Neural progenitor cell (in vitro differentiated cells): ENCODE results near the gene ZSCAN5B. TPM values are rescaled to one million over a fixed set of nuclear protein-coding genes. Genes with fewer than 3 reads are reported as not detected.
"Not testable (repeated sequence)": the region's sequence is repeated elsewhere in the genome, so short reads cannot be mapped to it uniquely, and the experiment has no call there.

Source experiments
- DNase-seq: peaks from one replicate; pipeline ENCODE4 v3.0.0-alpha.2; 2016; ENCODE audit warnings: low spot score
- H2AFZ ChIP-seq: fragments of 200-600 bp; sonication (generic); replicated peaks from 2 replicates; pipeline ENCODE4 v1.6.1; 2016; ENCODE audit warnings: antibody characterized with exemption
- H3F3A ChIP-seq: fragments of 200-600 bp; sonication (generic); 2 replicates; pipeline ENCODE4 v1.6.1; 2016; ENCODE audit warnings: antibody characterized with exemption, low read depth
- H3K27ac ChIP-seq: fragments of 200-600 bp; sonication (generic); 2 replicates; pipeline ENCODE4 v1.5.1; 2016; ENCODE audit warnings: mild to moderate bottlenecking
- H3K27me3 ChIP-seq: fragments of 200-600 bp; sonication (generic); 2 replicates; pipeline ENCODE4 v1.6.1; 2016; ENCODE audit warnings: mild to moderate bottlenecking, moderate library complexity
- H3K36me3 ChIP-seq: fragments of 200-600 bp; sonication (generic); 2 replicates; pipeline ENCODE4 v1.5.1; 2016
- H3K4me1 ChIP-seq: fragments of 200-600 bp; sonication (generic); 2 replicates; pipeline ENCODE4 v1.6.1; 2016; ENCODE audit warnings: mixed run types
- H3K4me2 ChIP-seq: fragments of 200-600 bp; sonication (generic); 2 replicates; pipeline ENCODE4 v1.6.1; 2016
- H3K4me3 ChIP-seq: fragments of 200-600 bp; sonication (generic); 2 replicates; pipeline ENCODE4 v1.5.1; 2016
- H3K79me2 ChIP-seq: fragments of 200-600 bp; sonication (generic); 2 replicates; pipeline ENCODE4 v1.6.1; 2016; ENCODE audit warnings: low read depth
- H3K9ac ChIP-seq: fragments of 200-600 bp; sonication (generic); 2 replicates; pipeline ENCODE4 v1.6.1; 2016
- H3K9me3 ChIP-seq: fragments of 200-600 bp; sonication (generic); 2 replicates; pipeline ENCODE4 v1.5.1; 2016; ENCODE audit warnings: low read depth
- H4K20me1 ChIP-seq: fragments of 200-600 bp; sonication (generic); 2 replicates; pipeline ENCODE4 v1.6.1; 2016; ENCODE audit warnings: low read depth
- H3K27ac Mint-ChIP-seq: 3 replicates; pipeline ENCODE4 v1.8.0; 2021; ENCODE audit warnings: mixed read lengths
- H3K27me3 Mint-ChIP-seq: 2 replicates; pipeline ENCODE4 v1.8.0; 2022; ENCODE audit warnings: low read depth, mild to moderate bottlenecking, inconsistent platforms, moderate library complexity, mixed read lengths; ENCODE audit not compliant: insufficient read depth
- H3K36me3 Mint-ChIP-seq: 3 replicates; pipeline ENCODE4 v1.8.0; 2021; ENCODE audit warnings: mixed read lengths
- H3K4me1 Mint-ChIP-seq: 3 replicates; pipeline ENCODE4 v1.8.0; 2021; ENCODE audit warnings: mixed read lengths
- H3K4me3 Mint-ChIP-seq: 3 replicates; pipeline ENCODE4 v1.8.0; 2021; ENCODE audit warnings: mild to moderate bottlenecking, moderate library complexity, mixed read lengths
- H3K9me3 Mint-ChIP-seq: 3 replicates; pipeline ENCODE4 v1.8.0; 2020; ENCODE audit warnings: mixed read lengths
- EZH2 ChIP-seq: fragments of 200-600 bp; sonication (generic); IDR thresholded peaks from 2 replicates; pipeline ENCODE4 v1.6.1; 2017; ENCODE audit warnings: antibody characterized with exemption, mild to moderate bottlenecking, moderate library complexity
- EZH2phosphoT487 ChIP-seq: fragments of 200-600 bp; sonication (generic); IDR thresholded peaks from 2 replicates; pipeline ENCODE4 v1.6.1; 2017; ENCODE audit warnings: antibody characterized with exemption
- total RNA-seq: library from RNA; depleted of rRNA; stranded (reverse); fragments of >200 nt; gene quantifications from 2 replicates; pipeline ENCODE4 v1.2.3, GENCODE V29; 2015; ENCODE audit warnings: low replicate concordance
- TF ChIP-seq, protein P1 (sequence below): fragments of 200-600 bp; sonication (generic); IDR thresholded peaks from 2 replicates; pipeline ENCODE4 v1.5.1; 2017; ENCODE audit warnings: antibody characterized with exemption, mild to moderate bottlenecking

Gene ZSCAN5B
- total RNA-seq, 1 donor from 2014 or later: not detected

DNA sequence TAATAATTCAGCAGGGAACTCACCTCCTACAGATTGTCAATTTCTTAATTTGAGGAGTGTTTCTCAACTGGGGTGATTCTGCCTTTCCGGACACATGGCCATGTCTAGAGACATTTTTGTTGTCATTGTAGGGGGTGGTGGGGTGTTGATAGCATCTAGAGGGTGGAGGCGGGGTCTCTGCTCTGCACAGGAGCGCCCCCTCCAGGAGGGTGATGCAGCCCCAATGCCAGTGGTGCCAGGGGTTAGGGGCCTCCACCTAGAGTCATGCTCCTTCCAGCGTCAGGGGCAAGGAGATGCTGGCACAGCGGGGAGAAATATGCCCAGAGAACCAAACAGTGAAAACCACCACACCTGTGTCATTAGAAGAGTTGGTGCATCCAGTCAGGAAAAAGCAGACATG, 10.0 kb upstream of the ZSCAN5B start:
- H3K27ac ChIP-seq, DNase-seq: not testable (repeated sequence)

GRCh38 chr19:56201973-56202372, 4.4 kb upstream of the ZSCAN5B start, which contains the start of gene ZSCAN5C:
Gene ZSCAN5C, plus strand, starts transcription at chr19:56202273. Its CDS starts 3,641 bp downstream, at chr19:56205914.
- Mint-ChIP-seq H3K36me3 (no peaks in the 10 kb centered on the region), H3K4me1 (no peaks in the 10 kb centered on the region), H3K9me3 (peaks cover 3% of the 10 kb centered on the region), H3K27me3 (peaks cover 5% of the 10 kb centered on the region), H3K27ac (no peak within 1 kb of the TSS), H3K4me3 (no peak within 1 kb of the TSS)
- TF ChIP-seq EZH2phosphoT487 (no peak), EZH2 (no peak)
- TF ChIP-seq, protein P1, sequence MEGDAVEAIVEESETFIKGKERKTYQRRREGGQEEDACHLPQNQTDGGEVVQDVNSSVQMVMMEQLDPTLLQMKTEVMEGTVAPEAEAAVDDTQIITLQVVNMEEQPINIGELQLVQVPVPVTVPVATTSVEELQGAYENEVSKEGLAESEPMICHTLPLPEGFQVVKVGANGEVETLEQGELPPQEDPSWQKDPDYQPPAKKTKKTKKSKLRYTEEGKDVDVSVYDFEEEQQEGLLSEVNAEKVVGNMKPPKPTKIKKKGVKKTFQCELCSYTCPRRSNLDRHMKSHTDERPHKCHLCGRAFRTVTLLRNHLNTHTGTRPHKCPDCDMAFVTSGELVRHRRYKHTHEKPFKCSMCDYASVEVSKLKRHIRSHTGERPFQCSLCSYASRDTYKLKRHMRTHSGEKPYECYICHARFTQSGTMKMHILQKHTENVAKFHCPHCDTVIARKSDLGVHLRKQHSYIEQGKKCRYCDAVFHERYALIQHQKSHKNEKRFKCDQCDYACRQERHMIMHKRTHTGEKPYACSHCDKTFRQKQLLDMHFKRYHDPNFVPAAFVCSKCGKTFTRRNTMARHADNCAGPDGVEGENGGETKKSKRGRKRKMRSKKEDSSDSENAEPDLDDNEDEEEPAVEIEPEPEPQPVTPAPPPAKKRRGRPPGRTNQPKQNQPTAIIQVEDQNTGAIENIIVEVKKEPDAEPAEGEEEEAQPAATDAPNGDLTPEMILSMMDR: no peak
- H3F3A ChIP-seq: no peaks in the 10 kb centered on the region
- no peaks in the 10 kb centered on the region for H3K27me3 ChIP-seq
- H3K36me3 ChIP-seq: no peaks in the 10 kb centered on the region
- H3K79me2 ChIP-seq: no peaks in the 10 kb centered on the region
- H3K9ac ChIP-seq: no peak within 1 kb of the TSS
- no peak within 1 kb of the TSS for H2AFZ ChIP-seq
- H3K27ac ChIP-seq: no peak within 1 kb of the TSS
- no peaks in the 10 kb centered on the region for H3K4me1 ChIP-seq
- H3K4me2 ChIP-seq: no peak within 1 kb of the TSS
- no peaks in the 10 kb centered on the region for H4K20me1 ChIP-seq
- H3K9me3 ChIP-seq: no peaks in the 10 kb centered on the region
- no peak within 1 kb of the TSS for H3K4me3 ChIP-seq
- DNase-seq: no peak

More for the DNA sequence above, 10.0 kb upstream of the ZSCAN5B start:
- H3K79me2 ChIP-seq, H3K4me1 Mint-ChIP-seq, H3K4me2 ChIP-seq, H3K4me3 Mint-ChIP-seq, H4K20me1 ChIP-seq, H3K4me1 ChIP-seq, H3K36me3 ChIP-seq, H2AFZ ChIP-seq, H3K9ac ChIP-seq, H3K9me3 Mint-ChIP-seq, H3F3A ChIP-seq, H3K4me3 ChIP-seq, H3K9me3 ChIP-seq, H3K36me3 Mint-ChIP-seq, H3K27ac Mint-ChIP-seq, H3K27me3 ChIP-seq: not testable (repeated sequence)
- TF ChIP-seq, protein P1: peak; percentile 15
- H3K27me3 Mint-ChIP-seq: peaks cover 11% of the 10 kb centered on the region

GRCh38 chr19:56199687-56200086, 2.1 kb upstream of the ZSCAN5B start:
- no peak overlapping the region for H3K27ac ChIP-seq
- H3K79me2 ChIP-seq: no peaks in the 10 kb centered on the region
- H2AFZ ChIP-seq: no peak overlapping the region
- no peaks in the 10 kb centered on the region for H3F3A ChIP-seq
- H3K4me1 Mint-ChIP-seq: no peaks in the 10 kb centered on the region
- no peak overlapping the region for H3K4me2 ChIP-seq
- H3K9me3 ChIP-seq: no peaks in the 10 kb centered on the region
- no peaks in the 10 kb centered on the region for H3K4me1 ChIP-seq
- peaks cover 3% of the 10 kb centered on the region for H3K9me3 Mint-ChIP-seq
- no peak for DNase-seq
- H3K27me3 Mint-ChIP-seq: peaks cover 8% of the 10 kb centered on the region
- H4K20me1 ChIP-seq: no peaks in the 10 kb centered on the region
- H3K9ac ChIP-seq: no peak overlapping the region
- H3K4me3 Mint-ChIP-seq: no peak overlapping the region
- H3K27ac Mint-ChIP-seq: no peak overlapping the region
- no peak overlapping the region for H3K4me3 ChIP-seq
- TF ChIP-seq, protein P1: no peak
- TF ChIP-seq EZH2 (no peak), EZH2phosphoT487 (no peak)
- H3K36me3 Mint-ChIP-seq: no peaks in the 10 kb centered on the region
- no peaks in the 10 kb centered on the region for H3K36me3 ChIP-seq
- no peaks in the 10 kb centered on the region for H3K27me3 ChIP-seq
